H1 (cell line): ENCODE results near the gene FRMD3. TPM values are rescaled to one million over a fixed set of nuclear protein-coding genes. Genes with fewer than 3 reads are reported as not detected.

Source experiments
- CTCF ChIA-PET: fragments of 300-600 bp; sonication (Branson Sonifier 250); formaldehyde crosslinking; loops from one replicate; lab custom pipeline; 2021; ENCODE audit not compliant: partially characterized antibody; lab: Charles Lee
- POLR2A ChIA-PET: fragments of 300-600 bp; sonication (Branson Sonifier 250); formaldehyde crosslinking; loops from one replicate; lab custom pipeline; 2021; ENCODE audit warnings: inconsistent platforms; ENCODE audit not compliant: partially characterized antibody; lab: Charles Lee
- DNase-seq, 2 experiments: peaks; one replicate each; pipeline versions ENCODE4 v3.0.0 to v3.0.0-alpha.2; 2010 to 2022; ENCODE audit warnings: low spot score in 2 of 2, low read depth in 1 of 2, mixed read lengths in 1 of 2
- FAIRE-seq: peaks from 2 replicates; lab custom pipeline; 2011; peaks lifted over from hg19 to GRCh38; lab: Jason Lieb, UNC
- H2AFZ ChIP-seq: 2 replicates; pipeline ENCODE4 v1.8.1; 2012; ENCODE audit warnings: low read length, inconsistent platforms
- H2AK5ac ChIP-seq: 2 replicates; pipeline ENCODE4 v1.6.1; 2013; ENCODE audit warnings: low read depth, low read length
- H2BK120ac ChIP-seq: replicated peaks from 2 replicates; pipeline ENCODE3; 2013; ENCODE audit warnings: low read depth, low read length, inconsistent platforms
- H2BK12ac ChIP-seq: 2 replicates; pipeline ENCODE4 v1.6.1; 2013; ENCODE audit warnings: low read depth, low read length
- H2BK15ac ChIP-seq: 2 replicates; pipeline ENCODE4 v1.6.1; 2013; ENCODE audit warnings: low read length
- H2BK20ac ChIP-seq: 2 replicates; pipeline ENCODE4 v1.6.1; 2013; ENCODE audit warnings: low read length
- H2BK5ac ChIP-seq: 2 replicates; pipeline ENCODE4 v1.6.1; 2013; ENCODE audit warnings: low read depth, low read length
- H3K14ac ChIP-seq: 2 replicates; pipeline ENCODE4 v1.6.1; 2013; ENCODE audit warnings: inconsistent platforms; ENCODE audit not compliant: insufficient read length
- H3K18ac ChIP-seq: 2 replicates; pipeline ENCODE4 v1.6.1; 2013; ENCODE audit warnings: low read length; ENCODE audit errors: extremely low read depth
- H3K23ac ChIP-seq: 2 replicates; pipeline ENCODE4 v1.6.1; 2013; ENCODE audit warnings: inconsistent platforms; ENCODE audit not compliant: insufficient read length
- H3K23me2 ChIP-seq: 2 replicates; pipeline ENCODE4 v1.6.1; 2013; ENCODE audit warnings: low read depth, low read length
- H3K27ac ChIP-seq: 2 replicates; pipeline ENCODE4 v1.6.1; 2011; ENCODE audit warnings: low read depth, low read length, inconsistent platforms
- H3K27me3 ChIP-seq, 4 experiments: replicated peaks in 1 of 4; 1 replicate in 1 of 4; 2 replicates in 3 of 4; pipeline versions ENCODE4 v1.6.1 to v1.8.1; 2011 to 2013; ENCODE audit warnings: low read length in 3 of 4, mild to moderate bottlenecking in 3 of 4, inconsistent platforms in 2 of 4, mixed read lengths in 2 of 4, moderate library complexity in 1 of 4; ENCODE audit not compliant: control insufficient read depth in 3 of 4, insufficient read depth in 3 of 4; ENCODE audit errors: extremely low read depth in 1 of 4
- H3K36me3 ChIP-seq, 4 experiments: 2 replicates each; pipeline versions ENCODE4 v1.6.1 to v1.8.1; 2011 to 2013; ENCODE audit warnings: mild to moderate bottlenecking in 4 of 4, low read length in 3 of 4, moderate library complexity in 2 of 4, control low read depth in 1 of 4, inconsistent platforms in 1 of 4; ENCODE audit not compliant: insufficient read depth in 4 of 4, control insufficient read depth in 2 of 4
- H3K4ac ChIP-seq: replicated peaks from 2 replicates; pipeline ENCODE3; 2013; ENCODE audit warnings: low read length, low read depth, mixed read lengths, inconsistent platforms; ENCODE audit not compliant: insufficient read length
- H3K4me1 ChIP-seq, 4 experiments: replicated peaks in 1 of 4; 1 replicate in 1 of 4; 2 replicates in 3 of 4; pipeline versions ENCODE4 v1.6.1 to v1.8.1; 2011 to 2013; ENCODE audit warnings: low read length in 3 of 4, inconsistent platforms in 2 of 4, mixed read lengths in 1 of 4; ENCODE audit not compliant: insufficient read depth in 4 of 4, control insufficient read depth in 3 of 4
- H3K4me2 ChIP-seq, 2 experiments: 2 replicates each; pipeline versions ENCODE4 v1.6.1 to v1.8.1; 2011 to 2013; ENCODE audit warnings: low read depth in 2 of 2, low read length in 2 of 2, control low read depth in 1 of 2, inconsistent platforms in 1 of 2, mild to moderate bottlenecking in 1 of 2; ENCODE audit not compliant: insufficient read depth in 1 of 2
- H3K4me3 ChIP-seq, 4 experiments: fragments of 200-600, 300-600 bp in 1 of 4; sonication (generic), shearing (Covaris generic), sonication (Bioruptor Twin) in 1 of 4; 2 replicates each; pipeline versions ENCODE4 v1.5.1 to v1.8.1; 2011 to 2016; ENCODE audit warnings: low read length in 4 of 4, low read depth in 3 of 4, control low read depth in 2 of 4, inconsistent platforms in 2 of 4, mild to moderate bottlenecking in 2 of 4, mixed read lengths in 1 of 4, moderate library complexity in 1 of 4; ENCODE audit not compliant: insufficient read depth in 2 of 4; ENCODE audit errors: extremely low read depth in 1 of 4
- H3K56ac ChIP-seq: replicated peaks from 2 replicates; pipeline ENCODE3; 2013; ENCODE audit warnings: low read depth, mild to moderate bottlenecking, mixed read lengths, low read length, inconsistent platforms; ENCODE audit not compliant: insufficient read length
- H3K79me1 ChIP-seq: 2 replicates; pipeline ENCODE4 v1.6.1; 2013; ENCODE audit warnings: low read depth, low read length, control low read depth
- H3K79me2 ChIP-seq, 2 experiments: 2 replicates each; pipeline versions ENCODE4 v1.6.1 to v1.8.1; 2012 to 2013; ENCODE audit warnings: low read length in 2 of 2, mild to moderate bottlenecking in 2 of 2, inconsistent platforms in 1 of 2; ENCODE audit not compliant: insufficient read depth in 2 of 2, control insufficient read depth in 1 of 2
- H3K9ac ChIP-seq, 4 experiments: replicated peaks in 1 of 4; 1 replicate in 1 of 4; 2 replicates in 3 of 4; pipeline versions ENCODE4 v1.6.1 to v1.8.1; 2011 to 2013; ENCODE audit warnings: low read depth in 3 of 4, low read length in 3 of 4, control low read depth in 2 of 4, mild to moderate bottlenecking in 2 of 4, moderate library complexity in 2 of 4, inconsistent platforms in 1 of 4; ENCODE audit errors: extremely low read depth in 1 of 4
- H3K9me3 ChIP-seq, 2 experiments: 2 replicates each; pipeline versions ENCODE4 v1.6.1 to v1.8.1; 2012 to 2013; ENCODE audit warnings: mild to moderate bottlenecking in 2 of 2, moderate library complexity in 2 of 2, control low read depth in 1 of 2, inconsistent platforms in 1 of 2, low read depth in 1 of 2, low read length in 1 of 2, mixed read lengths in 1 of 2; ENCODE audit not compliant: insufficient read depth in 2 of 2
- H4K20me1 ChIP-seq, 2 experiments: replicated peaks in 1 of 2; 2 replicates each; pipeline versions ENCODE3 to v1.8.1; 2011 to 2013; ENCODE audit warnings: inconsistent platforms in 2 of 2, low read length in 2 of 2, mild to moderate bottlenecking in 1 of 2; ENCODE audit not compliant: insufficient read depth in 2 of 2, control insufficient read depth in 1 of 2
- H4K5ac ChIP-seq: 2 replicates; pipeline ENCODE4 v1.6.1; 2013; ENCODE audit warnings: low read length, low read depth, mixed read lengths, inconsistent platforms; ENCODE audit not compliant: insufficient read length
- H4K8ac ChIP-seq: 2 replicates; pipeline ENCODE4 v1.8.0; 2013; ENCODE audit warnings: mild to moderate bottlenecking, moderate library complexity, low read length, inconsistent platforms; ENCODE audit not compliant: insufficient read depth; ENCODE audit errors: extremely low read depth
- H4K91ac ChIP-seq: replicated peaks from 2 replicates; pipeline ENCODE3; 2013; ENCODE audit warnings: low read length, mixed read lengths, inconsistent platforms; ENCODE audit not compliant: insufficient read length
- RAD21 ChIP-seq, 2 experiments: IDR thresholded peaks in 1 of 2; conservative IDR thresholded peaks in 1 of 2; 2 replicates each; pipeline ENCODE4 v1.6.1; 2011; ENCODE audit warnings: low read depth in 2 of 2, low read length in 2 of 2, improper control_type of control experiment in 1 of 2, inconsistent platforms in 1 of 2, mild to moderate bottlenecking in 1 of 2, moderate library complexity in 1 of 2
- RBBP5 ChIP-seq: IDR thresholded peaks from 2 replicates; pipeline ENCODE4 v1.7.1; 2012; ENCODE audit warnings: low read depth, mild to moderate bottlenecking, inconsistent platforms, low read length, moderate library complexity, borderline replicate concordance
- RFX5 ChIP-seq: IDR thresholded peaks from 2 replicates; pipeline ENCODE4 v1.6.1; 2011; ENCODE audit warnings: low read depth, low read length, improper control_type of control experiment, borderline replicate concordance
- polyA plus RNA-seq, 7 experiments: library from polyadenylated mRNA; depleted of rRNA in 3 of 7; stranded (reverse) in 5 of 7; unstranded in 2 of 7; fragments of >200 nt in 5 of 7; fragments of 200-250 nt in 2 of 7; gene quantifications; 1 replicate in 5 of 7; 2 replicates in 1 of 7; 4 replicates in 1 of 7; pipeline versions ENCODE4 v1.2.1 to v1.2.3, GENCODE V29; 2011 to 2013; ENCODE audit warnings: missing spikeins in 2 of 7, mixed read lengths in 2 of 7
- total RNA-seq: library from RNA; stranded (reverse); fragmentation: NEBNext Ultra II Directional; extraction: Animal tissue kit (Norgen Biotek cat#: 25700); gene quantifications from 2 replicates; pipeline ENCODE4 v1.2.1, GENCODE V29; 2021
- TF ChIP-seq, protein P1 (sequence below), 3 experiments: IDR thresholded peaks; 1 replicate in 2 of 3; 2 replicates in 1 of 3; pipeline versions ENCODE4 v1.5.1 to v1.6.1; 2011; ENCODE audit warnings: low read length in 3 of 3, mild to moderate bottlenecking in 3 of 3, inconsistent platforms in 2 of 3, low read depth in 1 of 3, moderate library complexity in 1 of 3; ENCODE audit not compliant: insufficient read depth in 1 of 3; ENCODE audit errors: control extremely low read depth in 1 of 3

The FRMD3 gene
- total and polyA plus RNA-seq, 2 of the 8 experiments (the other 6 are each of a cell fraction or from before 2014, with no cell fraction given): 0.15 to 1.4 TPM

DNA sequence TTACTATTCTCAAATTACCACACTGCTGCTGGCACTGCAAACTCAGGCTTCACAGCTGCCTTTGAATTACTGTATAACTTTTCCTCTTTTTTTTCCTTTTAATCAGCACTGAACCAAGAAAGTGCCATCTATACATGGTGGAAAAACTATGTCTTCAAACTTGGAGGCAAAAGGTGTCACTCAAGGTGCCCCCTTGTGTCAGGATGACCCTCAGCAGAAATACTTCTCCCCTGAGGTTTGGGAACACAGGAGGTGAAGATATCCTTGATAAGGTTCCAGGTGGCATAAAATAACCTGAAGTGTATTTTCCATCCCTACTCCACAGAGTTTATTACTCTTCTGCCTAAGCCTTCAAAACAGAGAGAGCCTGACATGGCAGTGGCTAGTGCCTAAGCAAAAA lies 14.5 kb downstream of the FRMD3 start:
- Histone ChIP-seq H3K4me3 (no peak overlapping the region), H2BK12ac (no peak overlapping the region), H2BK20ac (no peak overlapping the region), H3K4me2 (no peak overlapping the region), H3K36me3 (no peaks in the 10 kb centered on the region), H4K91ac (no peak overlapping the region), H2BK5ac (no peak overlapping the region), H2AK5ac (no peak overlapping the region), H3K14ac (no peak overlapping the region), H2BK15ac (no peak overlapping the region), H3K9me3 (no peaks in the 10 kb centered on the region), H3K56ac (no peak overlapping the region), H3K79me2 (no peaks in the 10 kb centered on the region), H3K27me3 (no peaks in the 10 kb centered on the region), H4K8ac (no peak overlapping the region), H4K5ac (no peak overlapping the region), H4K20me1 (no peaks in the 10 kb centered on the region), H2AFZ (no peak overlapping the region), H3K18ac (no peak overlapping the region), H3K79me1 (no peaks in the 10 kb centered on the region), H3K4me1 (peaks cover 0 to 4% (median 0%) of the 10 kb centered on the region in 4 experiments; a peak in 1 of 7 replicates), H3K27ac (no peak overlapping the region), H3K9ac (no peak overlapping the region), H3K23me2 (peaks cover 3% of the 10 kb centered on the region; the same call in 1 of the 2 replicates), H3K4ac (no peak overlapping the region), H2BK120ac (no peak overlapping the region), H3K23ac (no peak overlapping the region)
- TF ChIP-seq, protein P1, sequence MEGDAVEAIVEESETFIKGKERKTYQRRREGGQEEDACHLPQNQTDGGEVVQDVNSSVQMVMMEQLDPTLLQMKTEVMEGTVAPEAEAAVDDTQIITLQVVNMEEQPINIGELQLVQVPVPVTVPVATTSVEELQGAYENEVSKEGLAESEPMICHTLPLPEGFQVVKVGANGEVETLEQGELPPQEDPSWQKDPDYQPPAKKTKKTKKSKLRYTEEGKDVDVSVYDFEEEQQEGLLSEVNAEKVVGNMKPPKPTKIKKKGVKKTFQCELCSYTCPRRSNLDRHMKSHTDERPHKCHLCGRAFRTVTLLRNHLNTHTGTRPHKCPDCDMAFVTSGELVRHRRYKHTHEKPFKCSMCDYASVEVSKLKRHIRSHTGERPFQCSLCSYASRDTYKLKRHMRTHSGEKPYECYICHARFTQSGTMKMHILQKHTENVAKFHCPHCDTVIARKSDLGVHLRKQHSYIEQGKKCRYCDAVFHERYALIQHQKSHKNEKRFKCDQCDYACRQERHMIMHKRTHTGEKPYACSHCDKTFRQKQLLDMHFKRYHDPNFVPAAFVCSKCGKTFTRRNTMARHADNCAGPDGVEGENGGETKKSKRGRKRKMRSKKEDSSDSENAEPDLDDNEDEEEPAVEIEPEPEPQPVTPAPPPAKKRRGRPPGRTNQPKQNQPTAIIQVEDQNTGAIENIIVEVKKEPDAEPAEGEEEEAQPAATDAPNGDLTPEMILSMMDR (IDR thresholded peaks at IDR 0.05; ENCODE audit: control extremely low read depth in 1 of 3, insufficient read depth in 1 of 3, low read depth in 1 of 3, low read length in 3 of 3): peak in 2 of 3 experiments; percentile 19 to 20; a peak in 2 of 4 replicates
- TF ChIP-seq RBBP5 (no peak), RAD21 (IDR thresholded peaks at IDR 0.05 in 1 of 2, conservative IDR thresholded peaks at IDR 0.05 in 1 of 2; ENCODE audit: low read depth in 2 of 2, low read length in 2 of 2) (peak; percentile 18 to 30; a peak in 1 of 4 replicates), RFX5 (no peak)
- POLR2A ChIA-PET: no interaction called here
- FAIRE-seq (no peak), DNase-seq (no peak)
- CTCF ChIA-PET: interaction anchor here (0.7 to 4.5 kb wide), 7 partner anchors 13 to 189 kb away, joined by 3 to 26 read pairs (median 4); partner anchors contain the start of gene FRMD3
